ENCODE data around the gene IL4R. TPM values are rescaled to one million over a fixed set of nuclear protein-coding genes. Genes with fewer than 3 reads are reported as not detected.
A peak's percentile ranks its signal among the peaks of the same experiment; 100 is the strongest.

Gene IL4R
- 9.3 TPM for polyA plus RNA-seq (2013, experiment 1 of 2)
- polyA plus RNA-seq (2013, experiment 2 of 2) = 9.2 TPM

DNA sequence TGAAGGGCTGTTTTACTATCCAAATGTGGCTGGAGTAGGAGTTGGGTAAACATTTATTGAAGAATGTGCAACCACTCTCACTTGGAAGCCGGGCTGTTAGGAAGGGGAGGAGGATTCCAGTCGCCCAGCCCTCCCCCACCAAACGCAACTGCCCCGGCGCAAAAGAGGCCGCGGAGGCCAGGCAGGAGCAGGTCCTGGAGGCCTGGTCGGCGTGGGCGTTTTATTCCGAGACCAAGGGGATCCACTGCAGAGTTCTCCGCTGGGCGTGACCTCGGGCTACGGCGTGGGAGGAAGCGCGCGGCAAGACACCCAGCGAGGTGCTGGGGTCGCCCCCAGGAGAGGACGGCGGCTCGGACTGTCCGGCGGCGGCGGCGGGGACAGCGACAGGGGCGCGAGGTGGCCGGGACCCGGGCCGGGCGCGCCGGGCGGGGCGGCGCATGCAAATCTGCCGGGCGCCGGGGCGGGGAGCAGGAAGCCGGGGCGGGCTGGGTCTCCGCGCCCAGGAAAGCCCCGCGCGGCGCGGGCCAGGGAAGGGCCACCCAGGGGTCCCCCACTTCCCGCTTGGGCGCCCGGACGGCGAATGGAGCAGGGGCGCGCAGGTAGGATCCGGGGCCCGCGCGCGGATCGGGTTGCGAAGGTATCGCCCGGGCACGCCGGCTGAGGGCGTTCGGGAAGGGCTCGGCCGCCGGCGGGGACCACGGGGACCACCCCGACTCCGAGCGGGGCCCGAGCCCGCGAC is at the start of gene IL4R:
Gene IL4R, plus strand, starts transcription at position 553 of the 739 bp plus-strand sequence. CDS start 26,230 bp downstream, outside the sequence.
- no peak within 1 kb of the TSS for H2BK5ac ChIP-seq (ENCODE audit: low read length)
- peak within 1 kb of the TSS; percentile 100 for H3K4me2 ChIP-seq (ENCODE audit: insufficient read depth, low read length, poor library complexity, severe bottlenecking)
- H2BK12ac ChIP-seq (ENCODE audit: low read length) = peak within 1 kb of the TSS; percentile 90
- H3K18ac ChIP-seq (ENCODE audit: low read length) = peak within 1 kb of the TSS; percentile 98
- H3K27me3 ChIP-seq (ENCODE audit: control insufficient read depth in 3 of 3, insufficient read depth in 3 of 3, low read depth in 1 of 3, low read length in 3 of 3) = peaks cover 0 to 23% (median 18%) of the 10 kb centered on the region in 3 experiments
- no CpG with 5 or more reads among the region's 85 CpGs for WGBS, 2 donors (ENCODE audit: extremely low coverage in 2 of 2, insufficient read length in 2 of 2, insufficient replicate concordance in 1 of 2)
- peak within 1 kb of the TSS; percentile 100 for H2AFZ ChIP-seq (ENCODE audit: low read length)
- H3K9me3 ChIP-seq (replicated peaks in 1 of 2; ENCODE audit: control insufficient read depth in 2 of 2, insufficient read depth in 1 of 2, low read depth in 1 of 2, low read length in 2 of 2) = no peaks in the 10 kb centered on the region
- no peak within 1 kb of the TSS for H3K4ac ChIP-seq (ENCODE audit: low read length)
- no peak within 1 kb of the TSS for H2BK120ac ChIP-seq (ENCODE audit: low read depth, low read length)
- no peak within 1 kb of the TSS for H3K27ac ChIP-seq (replicated peaks; ENCODE audit: low read length)
- H3K23ac ChIP-seq (ENCODE audit: low read depth, low read length, poor library complexity) = peak within 1 kb of the TSS; percentile 73
- H2AK5ac ChIP-seq (ENCODE audit: low read depth, low read length) = no peak within 1 kb of the TSS
- H3K36me3 ChIP-seq (replicated peaks in 1 of 2; ENCODE audit: control insufficient read depth in 2 of 2, insufficient read depth in 2 of 2, low read length in 2 of 2) = no peaks in the 10 kb centered on the region
- no peak within 1 kb of the TSS for H4K91ac ChIP-seq (ENCODE audit: low read depth, low read length, poor library complexity)
- peak within 1 kb of the TSS; percentile 97 for H3K14ac ChIP-seq (ENCODE audit: low read length)
- DNase-seq (ENCODE audit: low spot score) = peak; percentile 48
- H3K79me1 ChIP-seq (ENCODE audit: low read depth, low read length) = peaks cover 2% of the 10 kb centered on the region
- peak within 1 kb of the TSS; percentile 86 for H3K9ac ChIP-seq (ENCODE audit: low read depth, low read length, poor library complexity)
- H3K4me1 ChIP-seq (ENCODE audit: control insufficient read depth in 2 of 2, insufficient read depth in 1 of 2, low read depth in 1 of 2, low read length in 2 of 2) = peaks cover 4 to 5% of the 10 kb centered on the region in 2 donors
- peak within 1 kb of the TSS; percentile 73 to 96 for H3K4me3 ChIP-seq (ENCODE audit: low read length in 2 of 2)
- H2BK15ac ChIP-seq (ENCODE audit: low read length) = peak within 1 kb of the TSS; percentile 89
- no peak within 1 kb of the TSS for H4K8ac ChIP-seq (ENCODE audit: low read depth, low read length)

DNA sequence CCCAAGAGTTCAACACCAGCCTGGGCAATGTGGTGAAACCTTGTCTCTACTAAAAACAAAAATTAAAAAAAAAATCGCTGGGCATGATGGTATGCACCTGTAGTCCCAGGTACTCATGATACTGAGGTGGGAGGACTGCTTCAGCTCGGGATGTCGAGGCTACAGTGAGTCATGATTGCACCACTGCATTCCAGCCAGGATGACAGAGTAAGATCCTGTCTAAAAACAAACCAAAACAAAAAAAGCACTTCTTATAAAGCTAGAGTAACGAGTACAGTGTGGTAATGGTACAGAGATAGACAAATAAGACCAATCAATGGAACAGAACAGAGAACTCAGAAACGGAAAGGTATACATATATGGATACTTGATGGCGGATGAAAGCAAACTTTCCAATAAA is 49.6 kb upstream of the IL4R start:
- Histone ChIP-seq H2BK12ac (ENCODE audit: low read length) (no peak overlapping the region), H4K8ac (ENCODE audit: low read depth, low read length) (no peak overlapping the region), H3K27ac (replicated peaks; ENCODE audit: low read length) (no peak overlapping the region), H3K4me2 (ENCODE audit: insufficient read depth, low read length, poor library complexity, severe bottlenecking) (no peak overlapping the region), H3K79me1 (ENCODE audit: low read depth, low read length) (no peaks in the 10 kb centered on the region), H2BK5ac (ENCODE audit: low read length) (no peak overlapping the region), H2AK5ac (ENCODE audit: low read depth, low read length) (no peak overlapping the region), H3K23ac (ENCODE audit: low read depth, low read length, poor library complexity) (no peak overlapping the region), H3K9me3 (replicated peaks in 1 of 2; ENCODE audit: control insufficient read depth in 2 of 2, insufficient read depth in 1 of 2, low read depth in 1 of 2, low read length in 2 of 2) (no peaks in the 10 kb centered on the region), H3K36me3 (replicated peaks in 1 of 2; ENCODE audit: control insufficient read depth in 2 of 2, insufficient read depth in 2 of 2, low read length in 2 of 2) (peaks cover 0 to 6% of the 10 kb centered on the region in 2 donors), H2BK15ac (ENCODE audit: low read length) (no peak overlapping the region), H3K4me1 (ENCODE audit: control insufficient read depth in 2 of 2, insufficient read depth in 1 of 2, low read depth in 1 of 2, low read length in 2 of 2) (peaks cover 12% of the 10 kb centered on the region in 2 donors), H2BK120ac (ENCODE audit: low read depth, low read length) (no peak overlapping the region), H3K27me3 (ENCODE audit: control insufficient read depth in 3 of 3, insufficient read depth in 3 of 3, low read depth in 1 of 3, low read length in 3 of 3) (no peaks in the 10 kb centered on the region), H3K4ac (ENCODE audit: low read length) (no peak overlapping the region), H3K4me3 (ENCODE audit: low read length in 2 of 2) (no peak overlapping the region), H3K9ac (ENCODE audit: low read depth, low read length, poor library complexity) (no peak overlapping the region), H2AFZ (ENCODE audit: low read length) (no peak overlapping the region), H3K14ac (ENCODE audit: low read length) (no peak overlapping the region), H3K18ac (ENCODE audit: low read length) (no peak overlapping the region), H4K91ac (ENCODE audit: low read depth, low read length, poor library complexity) (no peak overlapping the region)
- no CpG with 5 or more reads among the region's 6 CpGs for WGBS, 2 donors (ENCODE audit: extremely low coverage in 2 of 2, insufficient read length in 2 of 2, insufficient replicate concordance in 1 of 2)
- no peak for DNase-seq (ENCODE audit: low spot score)

- Histone ChIP-seq H3K36me3 (replicated peaks in 1 of 2; ENCODE audit: control insufficient read depth in 2 of 2, insufficient read depth in 2 of 2, low read length in 2 of 2) (peaks cover 0 to 6% of the 10 kb centered on the region in 2 donors), H2BK12ac (ENCODE audit: low read length) (no peak overlapping the region), H3K14ac (ENCODE audit: low read length) (no peak overlapping the region), H3K4me2 (ENCODE audit: insufficient read depth, low read length, poor library complexity, severe bottlenecking) (peak overlapping the region; percentile 3), H3K79me1 (ENCODE audit: low read depth, low read length) (no peaks in the 10 kb centered on the region), H4K8ac (ENCODE audit: low read depth, low read length) (no peak overlapping the region), H2BK120ac (ENCODE audit: low read depth, low read length) (no peak overlapping the region), H3K27ac (replicated peaks; ENCODE audit: low read length) (no peak overlapping the region), H3K9ac (ENCODE audit: low read depth, low read length, poor library complexity) (no peak overlapping the region), H3K4ac (ENCODE audit: low read length) (no peak overlapping the region), H3K4me3 (ENCODE audit: low read length in 2 of 2) (no peak overlapping the region), H3K18ac (ENCODE audit: low read length) (no peak overlapping the region), H3K23ac (ENCODE audit: low read depth, low read length, poor library complexity) (no peak overlapping the region), H2AFZ (ENCODE audit: low read length) (no peak overlapping the region), H3K9me3 (replicated peaks in 1 of 2; ENCODE audit: control insufficient read depth in 2 of 2, insufficient read depth in 1 of 2, low read depth in 1 of 2, low read length in 2 of 2) (no peaks in the 10 kb centered on the region), H2BK15ac (ENCODE audit: low read length) (no peak overlapping the region), H2BK5ac (ENCODE audit: low read length) (no peak overlapping the region), H3K27me3 (ENCODE audit: control insufficient read depth in 3 of 3, insufficient read depth in 3 of 3, low read depth in 1 of 3, low read length in 3 of 3) (no peaks in the 10 kb centered on the region), H4K91ac (ENCODE audit: low read depth, low read length, poor library complexity) (no peak overlapping the region), H3K4me1 (ENCODE audit: control insufficient read depth in 2 of 2, insufficient read depth in 1 of 2, low read depth in 1 of 2, low read length in 2 of 2) (peaks cover 5 to 8% of the 10 kb centered on the region in 2 donors), H2AK5ac (ENCODE audit: low read depth, low read length) (no peak overlapping the region)
- no CpG with 5 or more reads among the region's 1 CpG for WGBS, 2 donors (ENCODE audit: extremely low coverage in 2 of 2, insufficient read length in 2 of 2, insufficient replicate concordance in 1 of 2)
- DNase-seq (ENCODE audit: low spot score) = no peak
Measured at GRCh38 chr16:27265982-27266381, 47.8 kb upstream of the IL4R start.

DNA sequence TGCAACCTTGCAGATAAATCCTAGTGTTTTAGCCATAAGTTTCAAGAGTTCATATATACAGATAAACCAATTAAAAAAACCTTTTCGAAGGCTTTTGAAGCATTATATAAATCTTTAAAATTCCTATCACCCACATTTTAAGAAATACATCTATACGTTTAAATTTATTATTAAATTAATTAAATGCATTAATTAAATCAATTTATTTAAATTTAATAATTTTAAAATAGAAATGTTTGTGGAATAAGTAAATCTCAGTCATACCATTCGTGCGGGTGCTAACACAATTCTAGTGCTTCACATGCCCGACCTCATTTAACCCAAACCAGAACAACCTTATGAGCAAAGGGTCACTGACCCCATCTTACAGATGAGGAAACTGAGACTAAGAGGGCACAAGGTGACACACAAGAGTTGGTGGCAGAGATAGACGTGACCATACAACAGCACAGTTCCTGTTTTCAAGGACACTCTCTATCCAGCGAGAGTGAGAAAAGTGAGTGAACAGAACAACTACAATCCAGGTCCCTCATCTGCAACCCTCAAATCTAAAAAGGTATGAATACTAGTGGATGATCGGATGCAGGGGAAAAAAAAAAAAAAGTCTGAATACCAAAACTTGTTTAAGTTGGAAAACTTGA is 46.6 kb upstream of the IL4R start:
- H2BK12ac ChIP-seq (ENCODE audit: low read length) = no peak overlapping the region
- H2BK15ac ChIP-seq (ENCODE audit: low read length) = no peak overlapping the region
- peaks cover 5 to 8% of the 10 kb centered on the region in 2 donors for H3K4me1 ChIP-seq (ENCODE audit: control insufficient read depth in 2 of 2, insufficient read depth in 1 of 2, low read depth in 1 of 2, low read length in 2 of 2)
- no peak overlapping the region for H3K4me2 ChIP-seq (ENCODE audit: insufficient read depth, low read length, poor library complexity, severe bottlenecking)
- no peaks in the 10 kb centered on the region for H3K27me3 ChIP-seq (ENCODE audit: control insufficient read depth in 3 of 3, insufficient read depth in 3 of 3, low read depth in 1 of 3, low read length in 3 of 3)
- no peak overlapping the region for H4K8ac ChIP-seq (ENCODE audit: low read depth, low read length)
- no peak overlapping the region for H3K4ac ChIP-seq (ENCODE audit: low read length)
- no peak overlapping the region for H2BK120ac ChIP-seq (ENCODE audit: low read depth, low read length)
- H2AFZ ChIP-seq (ENCODE audit: low read length) = no peak overlapping the region
- H3K79me1 ChIP-seq (ENCODE audit: low read depth, low read length) = no peaks in the 10 kb centered on the region
- no peak overlapping the region for H3K27ac ChIP-seq (replicated peaks; ENCODE audit: low read length)
- no peak overlapping the region for H4K91ac ChIP-seq (ENCODE audit: low read depth, low read length, poor library complexity)
- no peak overlapping the region for H3K18ac ChIP-seq (ENCODE audit: low read length)
- no peak overlapping the region for H2BK5ac ChIP-seq (ENCODE audit: low read length)
- no peak overlapping the region for H3K23ac ChIP-seq (ENCODE audit: low read depth, low read length, poor library complexity)
- no peak for DNase-seq (ENCODE audit: low spot score)
- H3K9ac ChIP-seq (ENCODE audit: low read depth, low read length, poor library complexity) = no peak overlapping the region
- H3K9me3 ChIP-seq (replicated peaks in 1 of 2; ENCODE audit: control insufficient read depth in 2 of 2, insufficient read depth in 1 of 2, low read depth in 1 of 2, low read length in 2 of 2) = no peaks in the 10 kb centered on the region
- peaks cover 0 to 6% of the 10 kb centered on the region in 2 donors for H3K36me3 ChIP-seq (replicated peaks in 1 of 2; ENCODE audit: control insufficient read depth in 2 of 2, insufficient read depth in 2 of 2, low read length in 2 of 2)
- no peak overlapping the region for H2AK5ac ChIP-seq (ENCODE audit: low read depth, low read length)
- no peak overlapping the region for H3K4me3 ChIP-seq (ENCODE audit: low read length in 2 of 2)
- 100% methylated on average over 1 of the region's 8 CpGs; no CpG with 5 or more reads in 1 of the 2 donors for WGBS, 2 donors (ENCODE audit: extremely low coverage in 2 of 2, insufficient read length in 2 of 2, insufficient replicate concordance in 1 of 2)
- H3K14ac ChIP-seq (ENCODE audit: low read length) = no peak overlapping the region
